Right kidney (tissue), 1 donor: Measurements from ENCODE around the gene SP3.

Experiments
- DNase-seq: peaks from one replicate; pipeline ENCODE4 v3.0.0-alpha.2; 2016

Gene SP3

GRCh38 chr2:173998386-173998785, 33.2 kb upstream of the SP3 start:
- no peak for DNase-seq

- DNase-seq = no peak
Observed at GRCh38 chr2:173997753-173998152, 32.6 kb upstream of the SP3 start.

- DNase-seq = no peak
Observed at GRCh38 chr2:173997269-173997668, 32.1 kb upstream of the SP3 start.

- no peak for DNase-seq
Observed at GRCh38 chr2:173996766-173997165, 31.6 kb upstream of the SP3 start.

GRCh38 chr2:173993459-173993858, 28.3 kb upstream of the SP3 start:
- no peak for DNase-seq

- DNase-seq = no peak
Observed at GRCh38 chr2:173991856-173992588, 26.8 kb upstream of the SP3 start.

- no peak for DNase-seq
Observed at GRCh38 chr2:173990970-173991819, 26.0 kb upstream of the SP3 start.

GRCh38 chr2:173990245-173990644, 25.1 kb upstream of the SP3 start:
- no peak for DNase-seq

GRCh38 chr2:173989884-173990215, 24.7 kb upstream of the SP3 start:
- no peak for DNase-seq

- DNase-seq = no peak
Observed at GRCh38 chr2:173989160-173989883, 24.1 kb upstream of the SP3 start.

GRCh38 chr2:173986805-173987204, 21.6 kb upstream of the SP3 start:
- DNase-seq = no peak

- DNase-seq = no peak
Observed at GRCh38 chr2:173985605-173985992, 20.4 kb upstream of the SP3 start.

- no peak for DNase-seq
Observed at GRCh38 chr2:173984866-173985604, 19.9 kb upstream of the SP3 start.

- no peak for DNase-seq
Observed at GRCh38 chr2:173983391-173983871, 18.3 kb upstream of the SP3 start.

- no peak for DNase-seq
Observed at GRCh38 chr2:173982918-173983317, 17.7 kb upstream of the SP3 start.

- DNase-seq = no peak
Observed at GRCh38 chr2:173982182-173982714, 17.1 kb upstream of the SP3 start.

GRCh38 chr2:173981520-173981919, 16.3 kb upstream of the SP3 start:
- DNase-seq = no peak

- no peak for DNase-seq
Observed at GRCh38 chr2:173979751-173980351, 14.7 kb upstream of the SP3 start.

GRCh38 chr2:173978447-173978846, 13.3 kb upstream of the SP3 start:
- no peak for DNase-seq

GRCh38 chr2:173972636-173973035, 7.5 kb upstream of the SP3 start:
- no peak for DNase-seq

GRCh38 chr2:173972165-173972564, 7.0 kb upstream of the SP3 start:
- no peak for DNase-seq

- no peak for DNase-seq
Observed at GRCh38 chr2:173970516-173970924, 5.3 kb upstream of the SP3 start.
